ENCODE results near the gene SAPCD2.
"Not testable (repeated sequence)": the region's sequence is repeated elsewhere in the genome, so short reads cannot be mapped to it uniquely, and the experiment has no call there.

Gene SAPCD2, protein sequence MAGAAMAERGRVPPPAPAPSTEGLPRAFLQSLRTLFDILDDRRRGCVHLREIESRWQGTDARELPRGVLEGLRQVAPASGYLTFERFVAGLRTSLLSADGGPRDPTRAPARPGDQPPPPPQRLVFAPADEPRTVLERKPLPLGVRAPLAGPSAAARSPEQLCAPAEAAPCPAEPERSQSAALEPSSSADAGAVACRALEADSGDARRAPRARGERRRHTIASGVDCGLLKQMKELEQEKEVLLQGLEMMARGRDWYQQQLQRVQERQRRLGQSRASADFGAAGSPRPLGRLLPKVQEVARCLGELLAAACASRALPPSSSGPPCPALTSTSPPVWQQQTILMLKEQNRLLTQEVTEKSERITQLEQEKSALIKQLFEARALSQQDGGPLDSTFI

DNA sequence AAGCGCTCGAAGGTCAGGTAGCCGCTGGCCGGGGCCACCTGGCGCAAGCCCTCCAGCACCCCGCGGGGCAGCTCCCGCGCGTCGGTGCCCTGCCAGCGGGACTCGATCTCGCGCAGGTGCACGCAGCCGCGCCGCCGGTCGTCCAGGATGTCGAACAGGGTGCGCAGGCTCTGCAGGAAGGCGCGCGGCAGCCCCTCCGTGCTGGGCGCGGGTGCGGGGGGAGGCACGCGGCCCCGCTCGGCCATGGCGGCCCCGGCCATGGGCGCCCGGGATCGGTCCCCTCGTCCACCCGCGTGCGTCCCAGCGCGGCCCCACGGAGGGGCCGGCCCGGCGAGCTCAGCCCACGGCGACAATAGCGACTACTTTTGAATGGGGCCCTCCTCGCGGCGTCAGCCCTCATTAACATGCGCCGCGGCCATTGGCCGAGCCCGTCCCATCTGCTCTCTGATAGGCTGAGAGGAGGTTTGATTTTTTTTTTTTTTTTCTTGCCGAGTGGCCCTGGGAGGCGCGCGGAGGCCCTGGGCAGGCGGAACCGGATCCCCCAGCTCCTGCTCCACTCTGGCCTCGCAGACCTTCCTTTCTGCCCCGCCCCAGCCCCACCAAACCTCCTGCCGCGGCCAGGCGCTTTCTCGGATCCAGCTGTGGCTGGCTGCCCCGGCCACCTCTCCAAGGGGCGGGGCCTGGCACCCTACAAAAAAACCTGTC is at the start of gene SAPCD2:
SAPCD2 (minus strand) TSS at position 357 of the 705 bp plus-strand sequence; CDS start at position 260, 97 bp downstream.
- DNase-seq (ENCODE audit: low read depth) = peak; percentile 58

DNA sequence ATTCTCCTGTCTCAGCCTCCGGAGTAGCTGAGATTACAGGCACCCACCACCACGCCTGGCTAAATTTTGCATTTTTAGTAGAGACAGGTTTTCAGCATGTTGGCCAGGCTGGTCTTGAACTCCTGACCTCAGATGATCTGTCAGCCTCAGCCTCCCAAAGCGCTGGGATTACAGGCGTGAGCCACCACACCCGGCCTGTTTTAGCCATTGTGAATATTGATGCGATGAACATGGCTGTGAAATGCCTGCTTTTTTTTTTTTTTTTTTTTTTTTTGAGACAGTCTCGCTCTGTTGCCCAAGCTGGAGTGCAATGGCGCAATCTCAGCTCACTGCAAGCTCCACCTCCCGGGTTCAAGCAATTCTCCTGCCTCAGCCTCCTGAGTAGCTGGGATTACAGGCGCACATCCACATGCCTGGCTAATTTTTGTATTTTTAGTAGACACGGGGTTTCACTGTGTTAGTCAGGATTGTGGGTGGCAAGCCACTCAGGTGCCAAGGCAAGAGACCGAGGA is 47.8 kb upstream of the SAPCD2 start:
- not testable (repeated sequence) for DNase-seq (ENCODE audit: low read depth)

DNA sequence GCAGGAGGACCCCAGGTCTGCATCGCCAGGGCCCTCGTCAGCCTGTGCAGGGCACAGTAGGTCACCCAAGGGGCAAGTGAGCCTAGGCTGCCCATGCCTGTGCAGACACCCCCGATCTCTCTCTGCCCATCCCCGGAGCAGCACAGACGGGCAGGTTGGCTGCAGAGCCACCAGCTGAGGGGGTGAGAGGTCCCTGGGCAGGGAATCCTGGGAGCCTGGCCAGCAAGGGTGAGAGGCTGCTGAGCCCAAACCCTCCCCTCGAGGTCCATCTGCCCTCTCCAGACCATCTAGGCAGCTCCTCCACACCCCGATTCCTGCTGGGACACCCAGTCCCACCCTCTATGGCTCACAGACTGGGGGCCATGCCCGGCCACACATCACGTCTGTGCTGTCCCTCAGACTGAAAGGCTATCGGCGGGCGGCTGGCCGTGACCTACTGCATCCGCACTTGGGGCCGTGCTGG is 46.9 kb upstream of the SAPCD2 start:
- DNase-seq (ENCODE audit: low read depth) = no peak

DNA sequence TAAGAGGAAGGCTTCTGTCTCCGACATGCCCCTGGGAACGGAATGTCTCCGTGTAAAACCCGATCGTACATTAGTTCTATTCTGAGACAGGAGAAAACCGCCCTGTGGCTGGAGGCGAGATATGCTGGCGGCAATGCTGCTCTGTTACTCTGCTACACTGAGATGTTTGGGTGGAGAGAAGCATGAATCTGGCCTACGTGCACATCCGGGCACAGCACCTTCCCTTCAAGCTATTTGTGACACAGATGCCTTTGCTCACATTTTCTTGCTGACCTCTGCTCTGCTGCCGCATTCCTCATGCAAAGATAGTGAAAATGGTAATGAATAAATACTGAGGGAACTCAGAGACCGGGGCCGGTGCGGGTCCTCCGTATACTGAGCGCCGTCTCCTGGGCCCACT is 46.4 kb upstream of the SAPCD2 start:
- DNase-seq (ENCODE audit: low read depth) = no peak

DNA sequence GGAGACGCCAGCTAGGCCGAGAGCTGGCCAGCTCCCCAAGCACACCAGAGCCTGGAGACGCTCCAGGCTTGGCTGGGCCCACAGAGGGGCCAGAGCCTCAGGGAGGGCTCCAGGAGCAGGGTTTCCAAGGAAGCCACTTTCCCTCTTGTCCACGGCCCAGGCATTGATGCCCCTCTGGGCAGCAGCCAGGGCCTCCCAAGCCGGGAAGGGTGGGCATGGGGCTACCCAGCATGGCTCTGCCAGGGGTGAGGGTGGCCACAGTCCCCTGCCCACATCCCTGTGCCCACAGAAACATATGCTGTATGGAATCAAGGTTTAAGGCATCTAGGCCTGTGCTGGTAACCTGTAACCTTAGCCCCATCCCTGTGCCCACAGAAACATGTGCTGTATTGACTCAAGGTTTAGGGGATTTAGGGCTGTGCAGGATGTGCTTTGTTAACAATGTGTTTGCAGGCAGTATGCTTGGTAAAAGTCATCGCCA is 45.7 kb upstream of the SAPCD2 start:
- DNase-seq (ENCODE audit: low read depth) = no peak

DNA sequence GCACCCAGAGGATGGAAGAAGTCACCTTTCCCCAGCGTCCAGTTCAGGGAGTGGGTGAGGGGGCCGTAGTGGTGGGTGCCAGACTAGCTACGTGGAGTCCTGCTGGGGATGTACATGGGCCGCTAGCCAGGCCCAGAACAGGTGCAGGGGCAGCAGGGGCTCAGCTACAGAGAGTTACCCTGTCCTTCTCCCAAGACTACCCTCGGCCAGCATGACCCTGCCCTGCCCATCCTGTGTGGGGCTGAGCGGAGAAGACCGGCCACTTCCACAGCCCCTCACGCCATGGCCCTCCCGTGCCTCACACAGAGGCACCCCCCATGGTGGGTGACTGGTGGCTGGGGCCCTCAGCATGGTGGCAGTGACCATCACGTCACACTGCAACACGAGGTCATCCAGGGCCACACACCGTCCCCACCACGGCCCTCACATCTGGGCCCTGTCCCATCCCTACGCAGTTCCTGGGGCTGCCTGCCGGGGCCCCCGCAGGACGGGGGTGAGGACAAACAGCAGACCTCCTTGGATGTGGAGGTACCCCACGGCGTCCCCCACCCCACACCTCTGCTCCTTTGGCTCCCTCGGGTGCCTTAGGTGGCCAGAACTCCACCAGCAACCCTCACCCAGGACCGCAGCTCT is 45.2 kb upstream of the SAPCD2 start:
- DNase-seq (ENCODE audit: low read depth) = no peak

DNA sequence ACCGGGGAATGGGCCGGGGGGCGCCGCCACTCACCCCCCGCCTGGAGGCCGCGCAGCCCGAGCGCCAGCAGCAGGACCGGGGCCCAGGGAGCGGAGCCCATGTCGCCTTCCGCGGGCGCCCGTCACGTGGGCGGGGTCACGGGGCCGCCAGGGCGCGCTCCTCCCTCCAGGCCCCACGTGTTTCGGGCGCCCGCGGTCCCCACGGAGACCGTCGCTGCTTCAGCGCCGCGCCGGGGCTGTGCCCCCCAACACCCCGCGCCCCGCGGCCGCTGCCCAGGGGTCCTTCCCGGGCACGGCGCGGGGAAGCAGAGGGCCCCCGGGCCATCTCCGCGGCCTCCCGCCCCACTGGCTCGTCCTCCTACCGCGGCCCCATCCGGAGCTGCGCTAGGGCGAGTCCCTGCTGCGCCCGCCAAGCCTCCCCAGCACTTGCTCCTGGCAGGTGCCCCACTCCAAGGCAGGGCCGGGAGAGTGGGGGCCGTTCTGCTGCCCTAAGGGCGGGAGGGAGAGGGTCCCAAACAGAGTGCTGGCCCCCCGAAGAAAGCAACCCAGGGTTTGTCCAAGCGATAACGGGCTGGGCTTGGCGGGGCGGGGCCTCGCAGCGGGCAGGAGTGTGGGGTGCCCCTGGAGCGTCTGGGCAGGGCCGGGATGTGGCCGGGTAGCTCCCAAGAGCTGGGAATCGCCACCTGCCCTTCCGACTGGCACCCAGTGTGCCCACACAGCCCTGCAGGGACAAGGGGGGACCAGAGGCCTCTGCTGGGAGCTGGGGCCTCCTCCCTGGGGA is 44.4 kb upstream of the SAPCD2 start, which contains the start of gene DPP7:
DPP7 (minus strand) TSS at position 121 of the 781 bp plus-strand sequence; CDS start at position 101, 20 bp downstream.
- peak; percentile 51 for DNase-seq (ENCODE audit: low read depth)

DNA sequence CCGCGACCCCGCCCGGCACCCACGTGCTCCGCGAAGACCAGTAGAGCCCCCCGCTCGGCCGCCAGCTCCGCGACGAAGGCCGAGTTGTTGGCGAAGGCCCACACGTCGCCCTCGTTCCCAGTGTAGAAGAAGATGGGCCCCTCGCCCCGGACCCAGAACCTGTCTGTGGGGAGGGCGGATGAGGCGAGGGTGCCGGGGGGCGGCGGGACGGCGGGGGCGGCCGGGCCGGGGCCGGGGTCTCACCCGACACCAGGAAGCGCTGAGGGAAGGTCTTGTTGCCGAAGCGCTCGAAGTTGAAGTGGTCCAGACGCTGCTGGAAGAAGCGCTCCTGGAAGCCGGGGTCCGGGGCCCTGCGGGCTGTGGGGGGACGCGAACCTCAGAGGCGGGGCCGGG is 43.9 kb upstream of the SAPCD2 start:
- no peak for DNase-seq (ENCODE audit: low read depth)

DNA sequence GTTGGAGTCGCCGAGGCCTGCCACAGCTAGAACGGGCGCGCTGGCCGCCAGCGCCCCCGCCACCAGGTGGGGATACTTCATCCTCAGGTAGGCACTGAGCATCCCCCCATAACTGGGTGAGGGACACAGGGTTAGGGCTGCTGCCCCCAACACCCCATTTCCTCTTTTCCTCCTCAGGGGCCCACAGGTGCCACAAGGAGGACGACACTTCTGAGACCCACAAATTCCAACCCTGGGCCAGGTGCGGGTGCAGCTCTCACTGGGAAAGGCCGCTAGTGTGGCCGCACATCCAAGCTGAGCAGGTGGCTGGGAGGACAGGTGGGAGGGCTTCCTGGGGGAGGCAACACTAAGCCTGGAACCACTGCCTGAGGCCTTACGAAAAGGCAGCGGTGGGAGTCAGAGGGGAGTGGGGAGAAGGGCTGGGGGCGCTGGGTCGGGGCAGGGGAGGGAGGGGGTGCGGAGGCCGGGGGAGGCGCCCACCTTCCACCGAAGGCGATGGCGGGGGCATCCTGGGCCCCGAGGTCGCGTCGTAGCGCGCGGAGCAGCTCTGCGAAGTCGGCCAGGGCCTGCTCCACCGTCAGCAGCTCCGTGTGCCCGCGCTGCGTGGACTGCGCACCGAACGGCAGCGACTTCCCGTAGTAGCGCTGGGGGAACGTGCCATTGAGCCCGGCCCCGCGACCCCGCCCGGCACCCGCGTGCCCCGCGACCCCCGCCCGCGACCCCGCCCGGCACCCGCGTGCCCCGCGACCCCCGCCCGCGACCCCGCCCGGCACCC is 43.2 kb upstream of the SAPCD2 start:
- DNase-seq (ENCODE audit: low read depth) = no peak

DNA sequence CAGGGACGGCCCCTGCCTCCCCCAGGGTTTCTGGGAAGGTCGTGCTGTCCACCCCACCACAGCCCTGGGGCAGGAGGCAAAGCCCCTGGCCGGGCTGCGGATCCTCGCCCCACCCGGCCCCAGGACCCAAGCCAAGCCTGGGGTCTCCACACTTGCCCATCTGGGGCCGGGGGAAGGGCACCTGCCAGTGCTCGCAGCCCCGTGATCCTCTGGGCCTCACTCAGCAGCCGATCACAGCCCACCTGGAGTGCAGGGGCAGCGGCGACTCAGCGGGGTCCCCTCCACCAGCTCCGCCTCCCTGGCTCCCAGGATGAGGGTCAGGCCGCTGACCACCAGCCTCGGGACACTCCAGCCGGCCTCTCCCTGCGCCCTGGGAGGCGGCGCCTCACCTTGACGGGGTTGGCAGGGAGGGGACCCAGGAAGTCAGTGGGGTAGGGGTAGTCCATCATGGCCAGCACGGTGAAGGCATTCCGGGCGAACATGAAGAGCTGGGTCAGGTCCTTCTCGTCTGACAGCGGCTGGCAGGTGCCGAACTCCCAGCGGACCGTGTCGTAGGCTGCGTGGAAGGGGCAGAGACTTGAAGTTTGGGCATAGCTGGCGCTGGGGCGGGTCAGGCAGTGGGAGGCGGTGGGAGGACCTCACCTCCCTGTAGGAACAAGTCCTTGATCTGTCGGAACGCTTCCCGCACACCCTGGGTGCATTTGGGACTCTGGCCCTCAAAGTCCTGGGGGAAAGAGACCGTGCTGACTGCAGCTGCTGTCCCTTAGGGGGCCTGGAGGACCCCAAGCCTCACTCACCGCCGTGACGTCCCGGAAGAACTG is 42.4 kb upstream of the SAPCD2 start:
- DNase-seq (ENCODE audit: low read depth) = no peak

DNA sequence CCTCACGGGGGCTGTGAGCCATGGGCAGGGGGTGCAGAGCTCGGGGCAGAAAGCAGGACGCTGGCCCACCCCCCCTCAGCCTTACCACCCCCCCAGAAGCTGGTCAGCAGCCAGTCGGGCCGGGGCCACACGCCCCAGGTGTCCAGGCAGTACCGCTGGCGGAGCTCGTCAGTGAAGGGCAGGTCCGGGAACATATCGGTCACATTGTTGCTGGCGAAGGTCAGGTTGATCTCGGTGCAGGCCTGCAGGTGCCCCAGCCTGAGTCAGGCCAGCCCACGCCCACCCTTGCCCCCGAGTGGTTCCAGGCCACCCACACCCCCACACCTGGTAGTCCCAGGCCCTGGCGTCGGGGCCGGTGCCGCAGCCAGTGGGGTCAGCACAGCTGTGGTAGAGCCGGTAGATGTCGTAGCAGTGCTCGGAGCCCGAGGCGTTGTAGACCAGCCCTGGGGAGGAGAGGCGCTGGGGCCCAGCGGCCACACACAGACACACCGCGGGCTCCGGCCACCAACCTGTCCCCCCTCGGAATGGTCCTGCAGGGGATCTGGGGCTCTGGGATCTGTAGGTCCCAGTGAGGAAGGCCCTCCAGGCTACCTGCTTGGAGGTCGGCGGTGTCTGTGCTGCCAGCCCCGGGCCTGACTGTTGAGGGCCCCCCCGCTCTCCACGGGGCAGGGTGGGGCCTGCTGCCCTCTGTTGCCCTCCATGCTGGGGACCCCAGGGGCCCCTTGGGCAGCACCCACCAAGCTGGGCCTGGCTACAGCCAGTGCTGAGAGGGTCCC is 41.6 kb upstream of the SAPCD2 start:
- DNase-seq (ENCODE audit: low read depth) = no peak

DNA sequence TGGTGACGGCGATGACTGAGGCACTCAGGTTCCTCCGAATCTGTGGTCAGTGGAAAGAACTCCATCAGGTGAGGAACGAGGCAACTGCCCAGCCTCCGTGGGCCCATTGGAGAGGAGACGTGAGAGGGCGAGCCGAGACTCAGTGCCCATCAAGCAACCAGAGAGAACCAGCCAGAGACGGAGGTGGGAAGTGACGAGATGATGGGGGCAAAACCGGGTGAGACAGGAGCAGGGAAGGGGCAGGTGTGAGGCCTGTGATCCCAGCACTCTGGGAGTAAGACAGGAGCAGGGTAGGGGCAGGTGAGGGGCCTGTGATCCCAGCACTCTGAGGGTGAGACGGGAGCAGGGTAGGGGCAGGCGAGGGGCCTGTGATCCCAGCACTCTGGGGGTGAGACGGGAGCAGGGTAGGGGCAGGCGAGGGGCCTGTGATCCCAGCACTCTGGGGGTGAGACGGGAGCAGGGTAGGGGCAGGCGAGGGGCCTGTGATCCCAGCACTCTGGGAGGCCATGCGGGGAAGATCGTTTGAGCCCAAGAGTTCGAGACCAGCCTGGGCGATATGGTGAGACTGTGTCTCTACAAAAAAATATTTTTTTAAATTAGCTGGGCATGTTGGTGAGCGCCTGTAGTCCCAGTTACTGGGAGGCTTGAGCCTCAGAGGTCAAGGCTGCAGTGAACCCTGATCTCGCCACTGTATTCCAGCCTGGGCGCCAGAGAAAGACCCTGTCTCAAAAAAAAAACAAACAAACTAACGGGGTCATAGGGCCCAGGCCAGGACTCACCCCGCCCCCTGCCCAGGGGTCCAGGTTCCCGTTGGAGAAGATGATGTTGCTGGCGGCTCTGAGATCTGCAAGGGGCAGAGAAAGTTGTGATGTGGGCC is 40.8 kb upstream of the SAPCD2 start:
- no peak for DNase-seq (ENCODE audit: low read depth)

DNA sequence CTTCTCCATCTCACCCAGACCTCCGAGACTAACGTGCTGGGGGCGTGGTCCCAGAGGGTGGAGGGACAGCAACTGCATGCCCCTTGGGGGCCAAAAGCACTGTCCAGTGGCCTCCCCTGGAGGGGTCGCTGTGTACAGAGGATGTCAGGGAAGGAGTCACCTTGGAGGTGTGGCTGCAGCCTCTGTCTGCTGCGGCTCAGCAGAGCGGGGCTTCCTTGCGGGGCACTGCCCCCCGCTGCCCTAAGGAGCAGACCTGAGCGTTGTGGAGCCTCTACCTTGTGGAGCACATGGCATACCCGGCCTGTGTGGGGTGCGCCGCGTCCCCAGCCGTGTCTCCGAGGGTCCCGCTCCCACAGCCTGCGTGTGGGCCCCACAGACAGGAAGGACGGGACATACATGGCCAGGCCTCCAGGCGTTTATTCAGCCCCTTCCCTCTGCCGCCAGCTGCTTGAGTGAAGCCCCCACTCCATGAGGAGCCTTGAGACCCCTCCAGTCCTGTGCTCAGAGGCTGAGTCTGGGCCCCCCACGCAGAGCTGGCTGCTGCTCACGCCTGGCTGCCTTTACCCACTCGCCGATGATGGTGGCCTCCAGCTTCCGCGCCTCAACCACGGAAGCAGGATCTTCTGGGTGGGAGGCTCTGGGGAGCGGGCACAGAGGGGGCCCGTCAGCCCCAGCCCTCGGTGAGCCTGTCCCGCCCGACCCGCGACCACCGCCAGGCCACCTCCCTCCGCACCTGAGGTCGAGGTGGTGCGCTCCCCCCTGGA is 40.0 kb upstream of the SAPCD2 start:
- DNase-seq (ENCODE audit: low read depth) = no peak

DNA sequence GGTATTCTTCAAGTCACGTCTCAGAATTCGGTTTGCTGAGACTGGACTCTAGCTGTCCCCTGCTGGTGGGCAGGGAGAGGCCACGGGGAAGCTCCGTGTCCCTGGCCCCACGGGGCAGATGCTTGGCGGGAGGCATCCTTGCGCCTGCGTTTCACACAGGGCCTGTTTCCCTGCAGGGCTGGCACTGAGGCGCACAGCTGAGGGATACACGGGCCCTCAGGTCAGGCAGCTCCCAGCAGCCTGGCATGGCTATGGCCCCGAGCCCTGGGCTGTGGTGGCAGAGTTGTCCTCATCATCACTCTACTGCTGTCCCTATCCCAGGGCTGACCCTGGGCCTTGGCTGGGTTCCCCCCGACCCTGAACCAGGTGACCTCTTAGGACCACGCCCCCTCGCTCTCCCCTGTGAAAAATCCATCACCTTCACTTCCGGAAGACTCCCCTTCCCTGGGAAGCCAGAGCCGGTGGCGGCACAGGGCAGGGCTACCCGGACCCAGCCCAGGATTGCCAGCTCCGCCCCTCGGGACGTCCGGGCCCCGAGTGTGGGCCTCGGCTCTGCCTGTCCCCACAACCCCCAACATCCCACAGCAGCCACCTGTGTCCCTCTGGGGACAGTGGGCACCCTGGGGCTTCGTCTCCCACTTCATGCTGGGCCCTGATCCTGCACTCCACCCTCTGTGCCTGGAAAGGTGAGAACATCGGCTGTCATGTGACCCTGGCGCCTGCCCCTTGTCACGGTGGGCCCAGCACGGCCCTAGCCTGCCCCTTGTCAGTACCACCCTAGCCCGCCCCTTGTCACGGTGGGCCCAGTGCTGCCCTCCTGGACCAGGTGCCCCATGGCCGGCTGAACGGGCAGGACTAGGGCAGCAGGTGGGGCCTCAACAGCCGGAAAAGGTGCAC is 39.1 kb upstream of the SAPCD2 start:
- DNase-seq (ENCODE audit: low read depth) = no peak

DNA sequence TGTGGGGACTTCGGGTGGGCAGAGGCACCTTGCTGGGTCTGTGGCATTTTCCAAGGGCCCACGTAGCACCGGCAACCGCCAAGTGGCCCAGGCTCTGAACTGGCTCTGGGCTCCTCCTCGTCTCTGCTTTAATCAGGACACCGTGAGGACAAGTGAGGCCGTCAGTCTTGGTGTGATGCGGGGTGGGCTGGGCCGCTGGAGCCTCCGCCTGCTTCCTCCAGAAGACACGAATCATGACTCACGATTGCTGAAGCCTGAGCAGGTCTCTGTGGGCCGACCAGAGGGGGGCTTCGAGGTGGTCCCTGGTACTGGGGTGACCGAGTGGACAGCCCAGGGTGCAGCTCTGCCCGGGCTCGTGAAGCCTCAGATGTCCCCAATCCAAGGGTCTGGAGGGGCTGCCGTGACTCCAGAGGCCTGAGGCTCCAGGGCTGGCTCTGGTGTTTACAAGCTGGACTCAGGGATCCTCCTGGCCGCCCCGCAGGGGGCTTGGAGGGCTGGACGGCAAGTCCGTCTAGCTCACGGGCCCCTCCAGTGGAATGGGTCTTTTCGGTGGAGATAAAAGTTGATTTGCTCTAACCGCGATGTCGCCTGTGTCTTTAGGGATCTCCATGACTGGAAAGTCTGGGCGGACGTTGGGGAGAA is 38.4 kb upstream of the SAPCD2 start:
- no peak for DNase-seq (ENCODE audit: low read depth)

DNA sequence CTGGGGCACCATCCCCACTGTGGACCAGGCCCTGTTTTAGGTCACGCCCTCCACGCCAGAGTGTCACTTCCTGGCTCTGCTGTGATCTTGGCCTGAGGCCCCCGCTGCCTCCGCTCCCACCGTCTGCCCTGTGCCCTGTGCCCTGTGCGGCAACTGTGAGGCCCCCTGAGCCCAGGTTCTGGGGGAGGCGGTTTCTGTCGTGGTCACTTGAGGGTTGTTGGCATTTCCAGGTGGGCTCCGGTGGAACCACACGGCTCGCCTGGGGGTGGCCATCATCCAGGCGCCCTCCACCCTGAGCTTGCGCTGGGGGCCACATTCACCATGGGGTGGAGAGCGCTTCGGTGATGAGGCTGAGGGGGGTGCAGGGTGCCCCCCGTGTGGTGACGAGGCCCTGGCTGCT is 37.6 kb upstream of the SAPCD2 start:
- DNase-seq (ENCODE audit: low read depth) = no peak
